22Rv1 (cell line): ENCODE results near the gene KNDC1.

Experiments
- CTCF ChIP-seq: fragments of 450-650 bp; IDR thresholded peaks from 2 replicates; pipeline ENCODE4 v1.5.1; 2017; ENCODE audit warnings: mild to moderate bottlenecking
- ZFX ChIP-seq: fragments of 450-650 bp; IDR thresholded peaks from 2 replicates; pipeline ENCODE4 v1.6.1; 2017; ENCODE audit warnings: antibody characterized with exemption, borderline replicate concordance

- TF ChIP-seq CTCF (no peak), ZFX (no peak)
Measured at GRCh38 chr10:133202778-133203651, 43.0 kb downstream of the KNDC1 start.
